SW 1271 (cell line): ENCODE results near the gene PDE6D.
A peak's percentile ranks its signal among the peaks of the same experiment; 100 is the strongest.
"Not testable (repeated sequence)": the region's sequence is repeated elsewhere in the genome, so short reads cannot be mapped to it uniquely, and the experiment has no call there.

Source experiments
- DNase-seq, 2 experiments: peaks; one replicate each; lab custom pipeline; 2025; lab: John Stamatoyannopoulos, UW

PDE6D gene

DNA sequence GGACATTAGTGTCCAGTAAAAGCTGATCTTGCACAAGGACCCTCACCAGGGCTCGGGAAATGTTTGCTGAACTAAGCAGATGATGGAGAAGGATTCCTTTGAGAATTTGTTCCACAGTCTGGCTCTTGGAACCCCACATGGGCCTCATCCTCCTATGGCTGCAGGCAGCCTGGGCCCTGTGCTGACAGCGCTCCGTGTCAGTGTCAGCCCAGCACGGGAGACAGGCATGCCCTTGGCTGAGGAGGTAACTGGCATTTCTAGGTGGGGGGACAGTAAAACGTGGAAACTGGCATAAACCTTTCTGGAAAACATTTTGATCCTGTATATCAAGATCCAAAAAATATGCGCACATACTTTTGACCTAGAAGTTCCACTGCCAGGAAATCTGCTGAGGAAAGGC, 62.3 kb downstream of the PDE6D start:
- no peak for DNase-seq

DNA sequence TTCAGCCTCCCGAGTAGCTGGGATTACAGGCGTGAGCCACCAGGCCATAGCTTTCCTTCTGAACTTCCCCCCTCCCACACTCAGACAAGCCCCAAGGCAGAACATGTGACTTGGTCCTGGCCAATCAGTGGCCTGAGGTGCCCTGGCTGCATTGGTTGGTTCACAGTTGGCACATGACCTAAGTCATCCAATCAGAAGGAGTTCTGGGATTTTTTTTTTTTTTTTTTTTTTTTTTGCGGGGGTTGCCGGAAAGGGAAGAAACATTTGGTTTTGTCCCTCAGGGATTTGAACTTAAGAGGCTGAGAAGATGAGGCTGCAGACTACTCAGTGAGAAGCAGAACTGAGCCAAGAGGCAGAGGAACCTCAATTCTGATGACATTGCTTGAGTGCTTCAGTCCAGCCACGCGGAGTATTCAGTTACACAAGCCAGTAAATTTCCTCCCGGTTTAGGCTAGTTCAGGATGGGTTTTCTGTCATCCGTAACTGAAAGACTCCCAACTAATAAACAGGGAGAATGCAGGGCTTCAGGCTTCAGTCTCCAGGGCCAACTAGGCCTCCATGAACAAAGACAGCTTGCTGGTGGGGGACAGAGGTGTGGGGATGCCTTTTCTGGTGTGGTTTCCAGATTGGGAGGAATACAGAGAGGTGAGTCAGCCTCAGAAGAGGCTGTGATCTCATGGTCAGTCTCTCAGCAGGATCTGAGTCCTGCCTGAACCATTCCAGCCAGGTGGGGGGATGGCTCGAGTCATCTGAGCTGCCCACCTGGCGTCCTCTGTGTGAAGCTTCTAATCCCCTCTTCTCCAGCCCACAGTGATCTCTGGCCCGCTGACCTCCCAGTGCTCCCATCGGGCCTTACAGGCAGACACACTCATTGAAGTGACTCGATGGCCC, 63.6 kb downstream of the PDE6D start:
- DNase-seq = no peak

DNA sequence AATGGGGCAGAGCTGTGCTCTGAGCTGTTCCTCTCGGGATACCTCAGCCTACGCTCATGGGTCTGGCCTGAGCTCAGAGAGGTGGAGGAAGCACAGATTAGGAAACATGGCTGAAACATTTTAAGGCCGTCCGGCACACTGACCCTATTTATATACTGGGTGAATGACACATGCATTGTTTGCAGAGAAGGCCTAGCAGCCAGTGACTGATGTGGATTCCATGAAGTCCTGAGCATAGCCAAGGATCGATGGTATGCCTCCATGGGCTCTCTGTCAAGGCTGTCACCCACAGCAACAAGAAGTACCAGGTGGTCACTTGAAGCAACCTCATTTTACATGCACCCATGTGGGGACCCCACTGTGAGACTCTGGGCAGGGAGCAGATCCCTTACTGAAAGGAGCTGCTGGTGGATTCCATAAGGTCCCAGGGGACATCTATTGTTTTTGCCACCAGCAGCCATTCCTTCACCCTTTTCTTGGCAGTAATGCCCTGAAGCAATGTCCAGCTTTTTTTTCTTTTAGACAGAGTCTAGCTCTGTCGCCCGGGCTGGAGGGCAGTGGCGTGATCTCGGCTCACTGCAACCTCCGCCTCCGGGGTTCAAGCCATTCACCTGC, 64.3 kb downstream of the PDE6D start:
- DNase-seq = no peak

DNA sequence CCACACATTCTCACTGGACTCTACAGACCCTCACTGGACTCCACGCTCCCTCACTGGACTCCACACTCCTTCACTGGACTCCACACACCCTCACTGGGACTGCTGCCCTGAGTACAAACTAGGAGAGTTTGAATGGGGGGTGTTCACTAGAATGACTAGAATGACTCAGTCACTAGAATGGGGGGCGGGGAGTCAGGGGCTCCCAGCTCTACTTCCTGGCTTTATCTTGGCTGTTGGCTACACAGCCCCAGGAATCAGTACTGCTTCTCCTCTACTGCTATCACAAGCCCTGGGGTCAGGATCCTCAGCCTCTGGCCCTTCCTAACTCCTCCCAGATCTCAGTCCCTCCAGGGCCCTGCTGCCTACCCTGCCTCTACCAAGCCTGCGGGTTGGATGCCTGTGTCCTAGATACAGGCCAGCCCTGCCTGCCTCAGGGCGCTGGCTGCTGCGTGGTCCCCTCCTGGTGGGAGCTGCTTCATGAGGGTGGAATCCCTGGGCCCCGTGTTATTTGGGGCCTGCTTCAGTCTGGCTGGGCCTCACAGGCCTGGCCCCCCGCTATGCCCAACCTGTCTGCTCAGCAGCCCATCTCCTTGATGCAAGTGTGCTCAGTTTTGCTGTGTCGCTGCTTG, 65.0 kb downstream of the PDE6D start:
- DNase-seq = no peak

DNA sequence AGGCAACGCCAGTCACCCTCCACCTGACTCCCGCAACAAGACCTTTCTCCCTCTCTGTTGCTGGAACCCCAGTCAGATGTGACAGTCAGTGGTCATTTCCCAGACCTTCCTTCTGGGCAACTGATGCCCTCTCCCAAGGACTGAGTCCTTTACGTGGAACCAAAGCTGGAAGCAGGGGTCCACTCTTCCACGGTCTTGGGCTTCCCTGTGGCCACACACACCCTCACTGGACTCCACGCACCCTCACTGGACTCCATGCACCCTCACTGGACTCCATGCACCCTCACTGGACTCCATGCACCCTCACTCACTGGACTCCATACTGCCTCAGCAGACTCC, 65.6 kb downstream of the PDE6D start:
- no peak for DNase-seq

DNA sequence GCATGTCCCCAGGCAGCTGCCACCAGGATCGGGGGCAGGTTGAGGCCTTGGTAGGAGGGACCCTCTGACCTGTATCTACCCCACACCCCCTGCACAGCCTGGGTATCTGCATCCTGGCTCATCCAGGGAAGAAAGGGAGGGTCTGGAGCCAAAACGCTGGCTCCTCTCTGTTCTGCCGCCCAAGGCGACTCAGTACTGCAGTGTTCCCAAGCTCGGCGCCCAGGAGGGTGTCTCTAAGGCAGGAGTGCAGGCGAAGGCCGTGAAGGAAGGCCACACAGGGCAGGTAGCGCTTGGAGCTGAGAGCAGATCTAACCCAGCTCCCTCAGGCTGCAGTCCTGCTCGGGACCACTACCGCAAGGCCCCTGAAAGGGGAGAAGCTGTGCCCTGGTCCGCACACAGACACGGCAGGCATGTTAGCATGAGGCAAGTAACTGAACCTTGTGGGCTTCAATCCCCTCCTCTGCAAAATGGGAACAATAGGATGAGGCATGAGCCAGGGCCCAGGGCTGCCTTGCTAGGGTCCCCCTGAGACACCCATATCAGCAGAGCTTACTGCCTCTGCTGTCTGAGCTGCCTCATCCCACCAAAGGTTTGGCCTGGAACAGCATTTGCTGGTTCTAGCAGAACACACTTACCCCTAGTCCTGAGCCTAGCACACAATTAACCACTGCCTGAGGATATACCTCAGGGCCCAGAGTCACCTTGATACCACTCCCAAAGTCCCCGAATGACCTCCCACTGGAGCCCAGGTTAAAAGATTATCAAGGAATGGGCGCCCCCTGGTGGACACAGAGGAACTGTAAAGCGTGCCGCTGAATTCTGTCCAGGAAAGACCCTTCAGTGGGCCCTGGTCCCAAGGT, 66.2 kb downstream of the PDE6D start:
- DNase-seq = peak in 1 of 2 experiments; percentile 43

DNA sequence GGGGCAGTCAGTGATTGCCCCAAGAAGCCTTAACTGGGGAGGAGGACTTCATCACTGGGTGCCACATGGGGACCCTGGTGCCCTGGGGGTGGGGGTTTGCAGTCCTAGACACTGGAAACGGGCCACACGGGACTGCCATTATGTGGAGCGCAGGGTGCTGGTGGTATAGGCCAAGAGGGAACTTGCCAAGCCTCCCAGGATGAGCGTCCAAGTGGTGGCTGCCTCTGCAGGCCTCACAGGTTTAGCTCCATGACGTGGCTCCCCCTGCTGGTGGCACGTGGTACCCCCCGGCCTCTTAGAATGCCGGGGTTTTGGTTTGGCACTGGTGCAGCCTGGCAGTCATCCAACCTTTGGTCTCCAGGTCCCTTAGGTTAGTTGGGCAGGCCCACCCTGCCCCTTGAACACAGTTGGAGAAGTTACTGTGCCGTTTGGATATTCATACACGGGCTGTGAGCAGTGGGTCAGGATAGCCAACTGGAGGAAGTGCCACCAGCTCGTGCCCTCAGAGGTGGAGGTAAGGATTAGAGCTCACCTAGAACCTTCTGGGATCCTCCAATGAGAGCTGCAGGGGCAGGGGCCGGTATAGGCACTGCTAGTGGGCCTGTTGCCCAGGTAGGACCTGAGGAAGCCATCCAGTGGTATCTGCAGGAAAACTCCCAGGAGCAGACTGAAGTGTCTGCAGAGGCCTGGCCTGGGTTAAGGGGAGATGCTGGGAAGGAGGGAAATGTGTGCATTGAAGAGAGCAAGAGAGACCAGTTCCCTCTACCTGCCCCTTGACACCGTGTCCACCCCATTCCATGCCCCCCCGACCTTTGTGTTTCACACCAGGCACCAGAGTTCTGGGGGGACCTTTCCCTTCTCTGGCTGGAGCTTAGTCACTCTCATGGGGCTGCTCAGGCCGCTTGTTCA, 67.1 kb downstream of the PDE6D start:
- DNase-seq = peak; percentile 75 to 77

DNA sequence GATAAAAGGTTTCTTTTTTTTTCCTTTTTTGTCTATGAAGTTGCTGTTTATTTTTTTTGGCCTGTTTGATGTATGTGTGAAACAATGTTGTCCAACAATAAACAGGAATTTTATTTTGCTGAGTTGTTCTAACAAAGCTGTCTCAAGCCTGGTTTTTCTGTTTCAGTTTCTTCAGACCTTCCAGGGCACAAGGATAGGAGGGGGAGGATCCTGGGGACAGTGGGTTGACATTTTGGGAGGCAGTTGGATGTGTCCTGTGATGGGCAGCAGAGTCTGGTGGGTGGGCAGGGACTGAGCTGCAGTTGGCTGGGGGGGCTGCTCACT, 67.7 kb downstream of the PDE6D start:
- not testable (repeated sequence) for DNase-seq

DNA sequence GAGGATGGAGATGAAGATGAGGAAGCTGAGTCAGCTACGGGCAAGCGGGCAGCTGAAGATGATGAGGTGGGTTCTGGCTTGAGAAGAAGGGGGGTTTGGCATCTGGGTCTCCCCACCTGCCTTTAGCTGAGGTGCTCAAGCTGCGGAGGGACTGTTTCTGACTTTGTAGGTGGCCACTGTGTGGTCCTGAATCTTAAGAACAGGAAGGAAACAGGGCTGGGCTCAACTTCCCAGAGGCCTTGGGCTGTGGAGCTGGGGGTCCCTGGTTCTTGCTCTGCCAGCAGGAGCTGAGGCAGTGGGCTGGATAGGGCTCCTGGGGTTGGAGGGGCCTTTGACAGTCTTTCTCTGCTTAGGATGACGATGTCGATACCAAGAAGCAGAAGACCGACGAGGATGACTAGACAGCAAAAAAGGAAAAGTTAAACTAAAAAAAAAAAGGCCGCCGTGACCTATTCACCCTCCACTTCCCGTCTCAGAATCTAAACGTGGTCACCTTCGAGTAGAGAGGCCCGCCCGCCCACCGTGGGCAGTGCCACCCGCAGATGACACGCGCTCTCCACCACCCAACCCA, 68.5 kb downstream of the PDE6D start:
- DNase-seq = not testable (repeated sequence)

DNA sequence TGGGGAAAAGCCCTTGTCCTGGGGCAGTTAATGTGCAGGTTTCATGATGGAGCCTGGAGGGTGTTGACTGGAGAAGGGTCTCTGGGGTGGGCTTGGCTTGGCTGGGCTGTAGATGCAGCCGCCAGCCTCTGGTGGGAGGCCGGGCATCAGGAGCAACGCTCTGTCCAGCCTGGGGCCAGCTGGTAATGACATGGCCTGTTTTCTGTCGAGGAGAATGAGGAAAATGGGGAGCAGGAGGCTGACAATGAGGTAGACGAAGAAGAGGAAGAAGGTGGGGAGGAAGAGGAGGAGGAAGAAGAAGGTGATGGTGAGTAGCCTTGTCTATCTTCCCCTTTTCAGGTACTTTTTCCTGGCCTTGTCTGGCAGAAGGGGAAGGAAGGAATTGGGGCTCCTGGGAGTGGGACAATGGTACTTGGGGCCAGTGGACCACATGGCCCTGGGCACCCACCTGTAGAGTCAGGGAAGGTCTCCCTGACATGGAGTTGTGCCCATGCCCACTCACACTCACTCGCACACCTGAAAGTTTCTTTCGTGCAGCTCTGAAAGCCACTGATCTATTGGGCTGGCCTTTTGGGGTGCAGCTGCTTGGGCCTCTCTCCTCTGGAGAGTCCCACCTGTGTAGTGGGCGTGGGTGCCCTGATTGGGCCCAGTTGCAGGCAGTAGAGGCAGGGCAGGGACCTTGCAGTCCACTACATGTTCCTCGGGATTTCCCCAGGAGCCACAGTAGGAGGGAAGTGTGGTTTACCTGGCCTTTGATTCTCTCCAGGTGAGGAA, 69.2 kb downstream of the PDE6D start:
- no peak for DNase-seq

DNA sequence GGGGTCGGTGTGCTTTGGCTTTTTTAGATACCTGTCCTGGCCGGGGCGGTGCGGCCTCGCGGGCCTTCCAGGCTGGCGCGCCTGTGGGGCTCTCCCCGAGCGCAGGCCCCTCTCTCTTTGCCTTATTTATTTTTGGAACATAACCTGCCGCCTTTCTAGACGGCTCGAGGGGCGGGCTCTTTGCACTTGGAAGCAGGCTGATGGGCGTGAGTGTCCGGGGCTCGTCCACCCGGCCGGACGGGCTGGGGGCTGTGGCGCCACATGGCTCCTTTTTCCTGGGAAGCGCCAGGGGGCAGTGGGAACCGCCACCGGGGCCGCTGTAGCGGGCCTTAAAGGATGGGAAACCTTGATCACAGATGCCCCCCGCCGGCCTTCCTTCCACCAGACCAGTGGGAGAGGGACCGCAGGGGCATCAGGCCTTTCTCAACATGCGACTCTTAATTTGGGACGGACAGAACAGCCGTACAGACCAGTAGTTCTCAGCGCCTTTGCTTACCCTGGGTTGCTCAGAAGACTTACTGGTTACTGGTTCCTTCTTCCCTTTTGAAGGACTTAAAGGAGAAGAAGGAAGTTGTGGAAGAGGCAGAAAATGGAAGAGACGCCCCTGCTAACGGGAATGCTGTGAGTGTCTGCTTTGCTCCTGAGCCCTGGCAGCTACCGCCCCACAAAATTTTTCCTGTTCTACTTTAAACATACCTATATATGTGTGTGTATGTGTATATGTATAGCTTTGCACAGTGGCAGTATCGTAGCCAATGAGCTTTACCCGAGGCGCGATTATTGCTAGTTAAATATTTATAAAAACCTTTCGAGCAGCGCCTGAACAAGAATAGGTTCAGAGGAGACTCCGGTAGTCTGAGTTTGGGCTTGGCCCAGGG, 70.0 kb downstream of the PDE6D start:
- DNase-seq = peak in 1 of 2 experiments; percentile 19

DNA sequence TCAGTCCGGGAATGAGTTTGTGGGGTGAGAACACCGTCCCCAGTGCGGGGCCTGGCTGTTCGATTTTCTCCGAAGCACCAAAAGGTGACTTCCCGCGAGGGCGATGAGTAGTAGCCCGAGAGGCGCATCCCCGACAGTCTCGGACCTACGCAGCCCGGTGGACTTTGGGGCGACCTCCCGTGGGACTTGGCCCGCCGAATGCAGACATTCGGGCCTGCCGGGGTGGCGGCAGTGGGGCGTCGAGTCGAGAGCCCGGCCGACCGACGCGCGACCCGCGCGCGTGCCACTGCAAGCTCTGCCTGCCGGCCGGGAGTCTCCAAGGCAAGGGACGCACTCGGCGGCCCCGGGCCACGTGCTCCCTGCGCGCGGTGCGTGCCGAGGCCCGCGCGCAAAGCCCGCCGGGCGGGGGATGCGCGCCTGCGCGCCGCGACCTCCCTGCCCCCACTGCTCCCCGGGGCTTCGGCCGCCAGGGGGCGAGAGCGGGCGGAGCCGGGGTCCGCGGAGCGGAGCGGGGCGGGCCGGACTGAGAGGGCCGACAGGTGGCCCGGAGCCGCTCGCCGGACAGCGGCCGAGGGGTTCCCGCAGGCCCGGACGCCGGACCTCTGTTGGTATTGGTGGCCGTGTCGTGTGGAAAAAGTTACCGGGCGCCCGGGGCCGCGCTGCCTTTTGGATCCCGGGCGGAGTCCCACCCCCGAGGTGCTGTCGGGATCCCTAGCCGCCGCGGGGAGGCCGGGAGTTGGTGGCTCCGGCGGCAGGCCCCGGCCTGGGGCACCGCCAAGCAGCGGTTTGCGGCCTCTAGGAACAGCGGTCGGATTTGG, 70.9 kb downstream of the PDE6D start:
- peak in 1 of 2 experiments; percentile 67 for DNase-seq

DNA sequence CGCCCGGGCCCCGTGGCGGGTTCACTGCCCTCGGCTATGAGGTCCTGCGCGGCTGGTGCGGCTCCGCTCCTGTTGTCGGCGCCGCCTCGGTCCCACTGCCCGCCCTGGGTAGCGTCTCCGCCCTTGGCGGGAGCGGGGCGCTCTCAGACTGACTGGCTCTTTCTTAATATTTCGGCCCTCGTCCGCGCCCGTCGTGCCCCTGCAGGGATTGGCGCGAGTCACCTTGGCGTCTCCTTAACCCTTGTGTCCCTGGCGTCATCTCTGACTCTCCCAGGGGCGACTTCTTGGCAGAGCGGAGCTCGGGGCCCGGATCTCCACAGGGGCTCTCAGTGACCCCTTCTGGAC, 71.5 kb downstream of the PDE6D start:
- no peak for DNase-seq

DNA sequence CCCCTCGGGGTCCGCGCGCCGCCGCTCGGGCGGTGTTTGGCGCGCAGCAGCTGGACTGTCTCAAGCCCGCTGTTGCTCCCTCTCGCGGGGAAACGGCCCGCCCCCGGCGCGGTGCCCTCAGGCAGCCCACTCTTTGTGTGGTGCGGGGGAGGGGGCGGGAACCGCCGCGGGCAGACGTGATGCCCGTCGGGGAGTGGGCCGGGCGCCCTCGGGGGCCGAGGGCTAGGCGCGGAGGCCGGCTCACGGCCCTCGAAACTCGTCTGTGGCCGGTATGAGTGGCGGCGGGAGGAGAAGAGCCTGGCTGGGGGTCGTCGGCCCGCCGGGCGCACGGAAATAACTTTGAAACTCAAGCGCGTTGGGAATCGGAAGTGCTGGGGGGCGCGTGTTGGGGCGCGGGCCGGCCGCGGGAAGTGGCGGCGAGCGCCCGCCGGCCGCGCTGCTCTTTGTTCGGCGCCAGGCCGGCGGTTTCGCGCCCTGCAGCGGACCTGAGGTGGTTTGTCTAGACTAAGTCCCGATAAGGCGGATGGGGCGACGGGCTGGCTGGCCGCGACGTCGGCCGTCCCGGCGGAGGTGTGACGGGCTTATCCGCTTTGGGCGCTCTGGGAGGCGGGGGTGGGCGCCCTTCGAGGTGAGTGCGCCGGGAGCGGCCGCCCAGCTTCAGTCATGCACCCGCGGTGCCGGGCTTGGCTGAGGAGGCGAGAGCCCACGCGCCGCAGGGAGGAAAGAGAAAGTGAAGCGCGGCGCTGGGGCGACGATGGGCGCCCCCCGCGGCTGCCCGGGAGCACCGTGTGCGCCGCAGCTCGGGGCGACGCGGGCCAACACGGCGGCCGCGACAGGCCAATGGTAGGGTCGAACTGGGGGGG, 72.1 kb downstream of the PDE6D start:
- no peak for DNase-seq

DNA sequence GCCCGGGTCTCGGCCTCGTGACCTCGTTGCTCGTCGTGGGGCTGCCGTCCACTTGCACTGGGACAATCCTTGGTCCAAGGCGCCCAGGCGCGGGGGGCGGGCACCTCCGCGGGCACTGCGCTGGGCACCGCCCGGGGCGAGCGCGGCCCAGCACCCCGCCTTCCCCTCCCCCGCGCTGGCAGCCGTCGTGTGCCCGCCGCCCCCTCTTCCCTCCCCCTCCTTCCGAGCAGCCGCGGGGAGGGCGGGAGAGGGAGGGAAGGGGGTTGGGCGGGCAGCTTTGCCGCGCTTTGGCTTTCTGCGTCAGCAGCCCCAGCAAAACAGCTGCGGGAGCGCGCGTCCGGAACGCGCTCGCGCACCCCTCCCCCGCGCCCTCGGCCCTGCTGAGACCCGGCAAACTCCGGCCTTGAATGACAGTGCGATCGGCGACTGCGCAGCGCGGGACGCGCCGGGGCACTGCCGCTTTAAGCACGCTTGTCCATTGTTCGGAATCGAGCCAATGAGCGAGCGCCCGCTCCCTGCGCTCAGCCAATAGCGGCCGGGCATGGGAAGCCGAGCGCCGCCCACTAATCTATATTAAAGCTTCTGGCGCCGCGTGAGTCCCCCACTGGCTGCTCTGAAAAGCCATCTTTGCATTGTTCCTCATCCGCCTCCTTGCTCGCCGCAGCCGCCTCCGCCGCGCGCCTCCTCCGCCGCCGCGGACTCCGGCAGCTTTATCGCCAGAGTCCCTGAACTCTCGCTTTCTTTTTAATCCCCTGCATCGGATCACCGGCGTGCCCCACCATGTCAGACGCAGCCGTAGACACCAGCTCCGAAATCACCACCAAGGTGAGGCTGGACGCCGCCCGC, 72.9 kb downstream of the PDE6D start, which contains the start of gene PTMA:
TSS of gene PTMA (plus strand) at position 599 of the 846 bp plus-strand sequence. CDS start at position 781, 182 bp downstream.
- DNase-seq = peak; percentile 94 to 96

DNA sequence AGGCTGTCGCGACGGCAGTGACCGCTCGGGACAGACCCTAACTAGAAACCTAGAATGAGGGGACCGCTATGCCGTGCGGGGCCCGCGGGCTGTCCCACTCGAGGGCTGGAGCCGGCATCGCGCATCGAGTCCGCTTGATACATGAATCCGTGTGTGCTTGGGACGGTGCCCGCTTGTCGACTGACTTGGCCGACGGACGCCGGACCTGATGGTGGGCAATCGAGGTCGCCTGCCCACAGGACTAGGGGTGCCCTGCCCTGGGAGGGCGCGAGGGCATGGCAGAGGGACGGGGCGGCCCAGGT, 73.5 kb downstream of the PDE6D start:
- no peak for DNase-seq
